ENCODE data around the gene CEP112. TPM values are rescaled to one million over a fixed set of nuclear protein-coding genes. Genes with fewer than 3 reads are reported as not detected.

Gene CEP112
- total RNA-seq, 6 experiments from 2014 or later: 5.3 to 7.7 (median 6.9) TPM

DNA sequence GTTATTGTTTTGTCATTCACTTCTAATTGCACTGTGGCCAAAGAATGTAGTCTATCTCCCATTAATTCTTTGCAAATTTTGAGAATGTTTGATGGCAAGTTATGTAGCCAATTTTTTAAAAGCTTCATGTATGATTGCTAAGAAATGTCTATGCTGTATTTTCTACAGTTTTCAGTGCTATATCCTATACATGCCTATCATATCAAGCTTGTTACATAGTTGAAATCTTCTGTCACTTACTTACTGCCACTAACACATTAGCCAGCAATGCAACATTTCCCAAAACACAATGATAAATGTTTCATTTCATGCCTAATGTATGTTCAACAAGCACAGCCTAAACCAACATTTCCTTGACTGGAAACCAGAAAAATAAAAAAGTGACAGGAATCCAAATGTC is 338.1 kb downstream of the CEP112 start:
- DNase-seq: no peak
- Mint-ChIP-seq H3K9me3 (no peaks in the 10 kb centered on the region), H3K27ac (no peak overlapping the region), H3K4me3 (no peak overlapping the region), H3K4me1 (ENCODE audit: low read depth) (peaks cover 20% of the 10 kb centered on the region; the same call in 1 of the 2 replicates), H3K27me3 (ENCODE audit: insufficient read depth) (no peaks in the 10 kb centered on the region), H3K36me3 (ENCODE audit: low read depth) (no peaks in the 10 kb centered on the region)
- TF ChIP-seq, protein P1, sequence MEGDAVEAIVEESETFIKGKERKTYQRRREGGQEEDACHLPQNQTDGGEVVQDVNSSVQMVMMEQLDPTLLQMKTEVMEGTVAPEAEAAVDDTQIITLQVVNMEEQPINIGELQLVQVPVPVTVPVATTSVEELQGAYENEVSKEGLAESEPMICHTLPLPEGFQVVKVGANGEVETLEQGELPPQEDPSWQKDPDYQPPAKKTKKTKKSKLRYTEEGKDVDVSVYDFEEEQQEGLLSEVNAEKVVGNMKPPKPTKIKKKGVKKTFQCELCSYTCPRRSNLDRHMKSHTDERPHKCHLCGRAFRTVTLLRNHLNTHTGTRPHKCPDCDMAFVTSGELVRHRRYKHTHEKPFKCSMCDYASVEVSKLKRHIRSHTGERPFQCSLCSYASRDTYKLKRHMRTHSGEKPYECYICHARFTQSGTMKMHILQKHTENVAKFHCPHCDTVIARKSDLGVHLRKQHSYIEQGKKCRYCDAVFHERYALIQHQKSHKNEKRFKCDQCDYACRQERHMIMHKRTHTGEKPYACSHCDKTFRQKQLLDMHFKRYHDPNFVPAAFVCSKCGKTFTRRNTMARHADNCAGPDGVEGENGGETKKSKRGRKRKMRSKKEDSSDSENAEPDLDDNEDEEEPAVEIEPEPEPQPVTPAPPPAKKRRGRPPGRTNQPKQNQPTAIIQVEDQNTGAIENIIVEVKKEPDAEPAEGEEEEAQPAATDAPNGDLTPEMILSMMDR (IDR thresholded peaks at IDR 0.05): no peak

DNA sequence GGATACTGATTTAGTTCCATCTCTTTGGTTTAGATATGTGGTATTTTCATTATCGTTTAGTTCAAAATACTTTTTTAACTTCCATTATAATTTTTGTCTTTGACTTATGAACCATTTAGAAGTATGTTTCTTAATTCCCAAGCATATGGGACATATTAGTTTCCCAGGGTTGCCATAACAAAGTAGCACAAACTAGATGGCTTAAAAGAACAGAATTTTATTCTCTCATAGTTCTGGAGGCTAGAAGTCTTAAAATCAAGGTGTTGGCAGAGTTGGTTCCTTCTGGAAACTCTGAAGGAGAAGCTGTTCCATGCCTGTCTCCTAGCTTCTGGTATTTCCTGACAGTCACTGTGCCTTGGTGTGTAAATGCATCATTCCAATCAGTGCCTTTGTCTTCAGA is 339.0 kb downstream of the CEP112 start:
- H3K9me3 Mint-ChIP-seq: no peaks in the 10 kb centered on the region
- no peak for DNase-seq
- H3K36me3 Mint-ChIP-seq (ENCODE audit: low read depth): no peaks in the 10 kb centered on the region
- TF ChIP-seq, protein P1 (IDR thresholded peaks at IDR 0.05): no peak
- no peak overlapping the region for H3K4me3 Mint-ChIP-seq
- H3K27ac Mint-ChIP-seq: no peak overlapping the region
- H3K27me3 Mint-ChIP-seq (ENCODE audit: insufficient read depth): no peaks in the 10 kb centered on the region
- H3K4me1 Mint-ChIP-seq (ENCODE audit: low read depth): peaks cover 18% of the 10 kb centered on the region; the same call in 1 of the 2 replicates

DNA sequence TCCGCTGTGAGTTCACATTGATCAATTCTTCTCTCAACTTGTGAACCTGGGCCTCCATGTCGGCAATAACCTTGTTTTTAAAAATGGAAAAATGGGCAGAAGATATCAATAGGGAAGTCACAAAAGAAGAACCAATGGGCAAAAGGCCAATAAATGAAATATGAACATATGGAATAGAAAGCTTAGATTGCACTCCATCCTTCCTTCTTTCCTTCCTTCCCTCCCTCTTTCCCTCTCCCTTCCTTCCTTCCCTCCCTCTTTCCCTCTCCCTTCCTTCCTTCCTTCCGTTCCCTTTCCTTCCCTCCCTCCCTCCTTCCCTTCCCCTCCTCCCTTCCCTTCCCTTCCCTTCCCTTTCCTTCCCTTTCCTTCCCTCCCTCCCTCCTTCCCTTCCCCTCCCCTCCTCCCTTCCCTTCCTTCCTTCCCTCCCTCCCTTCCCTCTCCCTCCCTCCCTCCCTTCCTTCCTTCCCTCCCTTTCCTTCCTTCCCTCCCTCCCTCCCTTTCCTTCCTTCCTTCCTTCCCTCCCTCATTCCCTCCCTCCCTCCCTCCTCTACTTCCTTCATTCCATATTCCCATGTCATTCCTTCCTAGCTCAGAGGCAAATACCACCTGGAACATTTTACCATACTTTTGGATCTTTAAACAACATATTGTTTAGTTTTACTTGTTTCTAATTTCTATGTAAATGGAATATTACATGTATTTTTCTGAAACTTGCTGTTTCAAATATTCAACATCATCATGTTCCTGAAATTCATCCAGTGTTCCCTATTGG is 339.8 kb downstream of the CEP112 start:
- Mint-ChIP-seq H3K4me3 (no peak overlapping the region), H3K9me3 (no peaks in the 10 kb centered on the region), H3K36me3 (ENCODE audit: low read depth) (no peaks in the 10 kb centered on the region), H3K27me3 (ENCODE audit: insufficient read depth) (no peaks in the 10 kb centered on the region), H3K4me1 (ENCODE audit: low read depth) (peaks cover 12% of the 10 kb centered on the region; the same call in 1 of the 2 replicates), H3K27ac (no peak overlapping the region)
- no peak for DNase-seq
- TF ChIP-seq, protein P1 (IDR thresholded peaks at IDR 0.05): no peak

DNA sequence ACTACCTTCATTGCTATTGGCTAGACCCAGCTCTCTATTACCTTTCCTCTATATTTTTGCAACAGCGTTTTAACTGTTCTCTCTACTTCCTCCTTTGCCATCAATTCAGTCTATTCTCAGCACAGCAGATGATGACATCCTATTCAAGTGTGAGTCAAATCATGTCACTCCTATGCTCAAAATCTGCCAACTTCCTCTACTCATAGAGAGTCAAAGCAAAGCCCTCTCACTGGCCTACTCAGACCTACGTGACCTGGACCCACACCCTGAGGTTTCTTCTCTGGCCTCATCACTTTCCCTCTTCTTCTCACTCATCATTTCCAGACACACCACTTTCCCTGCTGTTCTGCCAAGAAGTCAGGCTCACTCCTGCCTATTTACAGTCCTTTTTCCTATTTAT is 341.4 kb downstream of the CEP112 start:
- DNase-seq: no peak
- H3K9me3 Mint-ChIP-seq: no peaks in the 10 kb centered on the region
- no peaks in the 10 kb centered on the region for H3K27me3 Mint-ChIP-seq (ENCODE audit: insufficient read depth)
- H3K4me1 Mint-ChIP-seq (ENCODE audit: low read depth): peaks cover 5% of the 10 kb centered on the region; the same call in 1 of the 2 replicates
- no peak overlapping the region for H3K27ac Mint-ChIP-seq
- no peaks in the 10 kb centered on the region for H3K36me3 Mint-ChIP-seq (ENCODE audit: low read depth)
- TF ChIP-seq, protein P1 (IDR thresholded peaks at IDR 0.05): no peak
- H3K4me3 Mint-ChIP-seq: no peak overlapping the region

DNA sequence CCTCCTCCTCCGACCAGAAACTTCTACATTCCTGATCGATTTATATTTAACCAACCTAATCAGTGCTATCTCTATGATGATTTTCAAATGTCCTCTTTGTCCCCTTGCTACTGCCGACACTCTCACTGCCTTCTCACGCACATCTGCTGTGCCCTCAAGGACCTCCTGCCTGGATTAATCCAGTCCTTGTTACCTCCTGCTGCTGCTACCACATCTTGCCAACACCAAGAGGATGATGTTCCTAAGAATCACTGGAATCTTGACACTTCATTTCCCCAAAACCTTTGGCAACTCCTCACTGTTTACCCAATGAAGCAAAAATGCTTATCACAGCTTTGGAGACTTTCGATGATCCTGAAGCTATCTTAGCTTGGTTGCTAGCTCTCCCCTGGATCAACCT is 343.2 kb downstream of the CEP112 start:
- Mint-ChIP-seq H3K9me3 (no peaks in the 10 kb centered on the region), H3K36me3 (ENCODE audit: low read depth) (no peaks in the 10 kb centered on the region), H3K27ac (no peak overlapping the region; the same call in 1 of the 2 replicates), H3K27me3 (ENCODE audit: insufficient read depth) (no peaks in the 10 kb centered on the region), H3K4me1 (ENCODE audit: low read depth) (no peaks in the 10 kb centered on the region), H3K4me3 (no peak overlapping the region)
- TF ChIP-seq, protein P1 (IDR thresholded peaks at IDR 0.05): no peak
- DNase-seq: no peak

Data from HFFc6 (cell line).